Measurements from ENCODE around the gene AUTS2. TPM values are rescaled to one million over a fixed set of nuclear protein-coding genes. Genes with fewer than 3 reads are reported as not detected.

The AUTS2 gene
- total and polyA plus RNA-seq, 4 experiments from 2014 or later: 3.4 to 35.2 (median 25.5) TPM

DNA sequence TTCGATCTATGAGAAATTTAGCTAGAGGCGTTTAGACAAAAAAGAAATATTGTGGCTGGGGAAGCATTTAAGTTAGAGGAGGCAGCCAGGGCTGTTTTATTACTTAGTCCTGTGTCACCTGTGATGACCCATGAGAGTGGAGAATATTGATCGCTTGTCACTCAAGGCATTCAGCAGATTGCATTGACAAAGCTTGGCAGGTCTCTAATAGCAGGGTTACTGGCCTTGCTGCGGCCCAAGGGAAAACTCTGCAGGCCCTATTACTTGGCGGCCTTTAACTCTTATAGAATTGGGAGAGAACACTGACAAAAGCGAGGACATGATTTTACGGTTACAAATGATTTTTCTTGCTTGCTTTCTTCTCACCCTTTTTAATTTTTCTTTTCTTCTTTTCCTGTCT lies 473.5 kb downstream of the AUTS2 start:
- H3K4me1 ChIP-seq (ENCODE audit: insufficient read depth, low read length): no peaks in the 10 kb centered on the region
- H3K9me3 Mint-ChIP-seq: peaks cover 0 to 2% (median 0%) of the 10 kb centered on the region in 8 donors
- H3K36me3 ChIP-seq (ENCODE audit: insufficient read depth, low read length): no peaks in the 10 kb centered on the region
- no peaks in the 10 kb centered on the region for H3K4me1 Mint-ChIP-seq
- ChIA-PET POLR2A (ENCODE audit: partially characterized antibody) (no interaction called here), CTCF (ENCODE audit: partially characterized antibody) (no interaction called here)
- H3K4me3 Mint-ChIP-seq: no peak overlapping the region
- H3K27ac Mint-ChIP-seq: no peak overlapping the region
- H3K4me3 ChIP-seq (ENCODE audit: low read length in 2 of 2): no peak overlapping the region
- no peak overlapping the region for H3K27ac ChIP-seq (ENCODE audit: low read depth, low read length)
- H3K9me3 ChIP-seq (ENCODE audit: control insufficient read depth in 1 of 2, low read length in 2 of 2): no peaks in the 10 kb centered on the region
- no peaks in the 10 kb centered on the region for H3K27me3 ChIP-seq (ENCODE audit: insufficient read depth, low read length)
- H3K36me3 Mint-ChIP-seq: no peaks in the 10 kb centered on the region
- DNase-seq: no peak
- no peaks in the 10 kb centered on the region for H3K27me3 Mint-ChIP-seq
- intact Hi-C loops (cut with micrococcal nuclease): no loop called here

DNA sequence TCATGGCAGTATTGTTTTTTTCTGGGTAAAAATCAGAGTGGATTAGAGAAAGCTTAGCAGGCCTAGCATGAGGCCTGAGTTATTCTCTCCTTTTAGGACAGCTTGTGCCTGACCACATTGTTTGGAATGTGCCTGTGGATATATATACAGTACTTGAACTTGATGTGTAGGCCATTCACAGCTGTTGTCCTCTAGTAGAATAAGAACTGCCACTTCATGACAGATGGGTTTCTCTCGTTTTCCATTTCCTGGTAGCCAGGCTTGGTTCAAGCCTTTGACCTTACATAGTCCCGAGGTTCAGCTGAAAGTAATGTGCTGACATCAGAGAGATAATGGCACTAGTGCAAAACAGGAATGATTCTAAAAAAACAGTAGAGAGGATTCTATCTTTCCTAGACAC lies 473.9 kb downstream of the AUTS2 start:
- intact Hi-C loops (cut with micrococcal nuclease): no loop called here
- H3K27ac ChIP-seq (ENCODE audit: low read depth, low read length): no peak overlapping the region
- no peaks in the 10 kb centered on the region for H3K4me1 Mint-ChIP-seq
- H3K36me3 Mint-ChIP-seq: no peaks in the 10 kb centered on the region
- no peak for DNase-seq
- ChIA-PET CTCF (ENCODE audit: partially characterized antibody) (no interaction called here), POLR2A (ENCODE audit: partially characterized antibody) (no interaction called here)
- no peaks in the 10 kb centered on the region for H3K4me1 ChIP-seq (ENCODE audit: insufficient read depth, low read length)
- no peak overlapping the region for H3K27ac Mint-ChIP-seq
- H3K4me3 ChIP-seq (ENCODE audit: low read length in 2 of 2): no peak overlapping the region
- no peaks in the 10 kb centered on the region for H3K36me3 ChIP-seq (ENCODE audit: insufficient read depth, low read length)
- no peak overlapping the region for H3K4me3 Mint-ChIP-seq
- H3K9me3 ChIP-seq (ENCODE audit: control insufficient read depth in 1 of 2, low read length in 2 of 2): no peaks in the 10 kb centered on the region
- no peaks in the 10 kb centered on the region for H3K27me3 Mint-ChIP-seq
- H3K27me3 ChIP-seq (ENCODE audit: insufficient read depth, low read length): no peaks in the 10 kb centered on the region
- peaks cover 0 to 2% (median 0%) of the 10 kb centered on the region in 8 donors for H3K9me3 Mint-ChIP-seq

DNA sequence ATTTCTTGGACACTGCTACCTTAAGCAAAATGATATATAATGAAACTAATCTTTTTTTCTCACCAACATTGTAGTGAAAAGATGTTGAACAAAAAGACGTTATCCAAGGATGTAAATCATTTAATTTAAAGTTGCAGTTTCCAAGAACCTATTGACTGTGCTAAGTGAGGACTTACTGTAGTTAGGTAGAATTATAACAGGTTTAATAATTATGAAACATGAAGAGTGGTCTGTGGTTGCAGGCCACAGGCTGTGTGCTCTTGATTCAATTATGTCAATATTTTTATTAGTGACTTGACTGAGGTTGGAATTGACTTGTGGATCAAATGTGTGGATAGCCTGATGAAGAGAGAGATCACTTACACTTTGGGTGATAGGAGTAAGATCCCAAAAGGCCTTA lies 478.1 kb downstream of the AUTS2 start:
- Mint-ChIP-seq H3K4me3 (no peak overlapping the region), H3K9me3 (peaks cover 0 to 4% (median 0%) of the 10 kb centered on the region in 8 donors), H3K4me1 (no peaks in the 10 kb centered on the region), H3K27me3 (no peaks in the 10 kb centered on the region), H3K36me3 (no peaks in the 10 kb centered on the region), H3K27ac (no peak overlapping the region)
- H3K27ac ChIP-seq (ENCODE audit: low read depth, low read length): no peak overlapping the region
- ChIA-PET POLR2A (ENCODE audit: partially characterized antibody) (no interaction called here), CTCF (ENCODE audit: partially characterized antibody) (no interaction called here)
- no peak for DNase-seq
- no peak overlapping the region for H3K4me3 ChIP-seq (ENCODE audit: low read length in 2 of 2)
- H3K36me3 ChIP-seq (ENCODE audit: insufficient read depth, low read length): no peaks in the 10 kb centered on the region
- intact Hi-C loops (cut with micrococcal nuclease): no loop called here
- H3K27me3 ChIP-seq (ENCODE audit: insufficient read depth, low read length): no peaks in the 10 kb centered on the region
- H3K9me3 ChIP-seq (ENCODE audit: control insufficient read depth in 1 of 2, low read length in 2 of 2): no peaks in the 10 kb centered on the region
- H3K4me1 ChIP-seq (ENCODE audit: insufficient read depth, low read length): no peaks in the 10 kb centered on the region

DNA sequence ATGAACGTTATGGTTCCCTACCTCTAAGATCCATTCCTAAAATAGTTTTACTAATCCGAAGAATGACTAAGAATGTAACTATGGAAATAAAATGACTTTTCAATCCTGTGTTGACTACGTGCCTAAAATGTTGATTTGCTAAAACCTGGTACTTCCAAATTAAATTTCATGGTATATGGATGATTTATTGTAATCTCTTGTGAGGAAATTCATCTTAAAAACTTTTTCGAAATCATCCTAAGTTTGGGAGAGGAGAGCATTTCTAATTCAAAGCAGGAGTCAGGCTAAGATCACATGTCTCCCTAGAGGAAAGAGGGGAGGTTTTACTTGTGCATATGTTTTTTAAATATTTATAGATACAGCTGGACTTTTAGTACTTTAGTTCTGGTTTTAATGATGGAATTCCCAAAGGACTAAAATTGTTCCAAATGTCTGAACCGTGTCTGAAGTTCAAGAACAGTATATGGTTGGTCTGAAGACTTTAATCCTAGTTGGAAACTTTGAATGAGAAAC lies 483.9 kb downstream of the AUTS2 start:
- Histone ChIP-seq H3K4me1 (ENCODE audit: insufficient read depth, low read length) (no peaks in the 10 kb centered on the region), H3K27me3 (ENCODE audit: insufficient read depth, low read length) (no peaks in the 10 kb centered on the region), H3K36me3 (ENCODE audit: insufficient read depth, low read length) (no peaks in the 10 kb centered on the region), H3K27ac (ENCODE audit: low read depth, low read length) (no peak overlapping the region), H3K4me3 (ENCODE audit: low read length in 2 of 2) (no peak overlapping the region), H3K9me3 (ENCODE audit: control insufficient read depth in 1 of 2, low read length in 2 of 2) (no peaks in the 10 kb centered on the region)
- H3K9me3 Mint-ChIP-seq: peaks cover 0 to 13% (median 9%) of the 10 kb centered on the region in 8 donors
- intact Hi-C loops (cut with micrococcal nuclease): no loop called here
- no peak overlapping the region for H3K4me3 Mint-ChIP-seq
- no peak overlapping the region for H3K27ac Mint-ChIP-seq
- no peak for DNase-seq
- CTCF ChIA-PET (ENCODE audit: partially characterized antibody): no interaction called here
- H3K36me3 Mint-ChIP-seq: no peaks in the 10 kb centered on the region
- peaks cover 0 to 1% (median 0%) of the 10 kb centered on the region in 4 donors for H3K4me1 Mint-ChIP-seq
- no peaks in the 10 kb centered on the region for H3K27me3 Mint-ChIP-seq
- POLR2A ChIA-PET (ENCODE audit: partially characterized antibody): no interaction called here

DNA sequence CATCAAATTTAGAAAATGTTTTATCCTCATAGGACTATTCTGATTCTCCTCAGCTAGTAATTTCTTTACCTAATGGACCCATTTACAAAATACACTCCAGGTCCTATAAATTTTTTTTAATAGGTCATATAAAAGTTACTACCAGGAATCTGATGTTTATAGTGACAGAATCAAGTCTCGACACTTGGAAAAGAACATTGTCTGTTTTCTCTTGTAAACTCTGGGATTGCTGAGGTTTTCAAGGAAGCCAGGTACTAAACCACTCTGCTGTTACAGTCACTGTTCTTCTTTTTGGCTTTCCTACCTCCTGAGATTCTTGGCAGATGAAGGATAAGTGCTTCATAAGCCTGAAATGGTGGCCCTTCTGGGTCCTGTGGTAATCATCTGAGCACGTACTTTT lies 493.1 kb downstream of the AUTS2 start:
- no peaks in the 10 kb centered on the region for H3K36me3 ChIP-seq (ENCODE audit: insufficient read depth, low read length)
- Mint-ChIP-seq H3K4me1 (no peaks in the 10 kb centered on the region), H3K4me3 (no peak overlapping the region), H3K9me3 (peaks cover 0 to 20% (median 8%) of the 10 kb centered on the region in 8 donors), H3K27ac (no peak overlapping the region), H3K36me3 (no peaks in the 10 kb centered on the region), H3K27me3 (peaks cover 0 to 1% of the 10 kb centered on the region in 2 donors)
- POLR2A ChIA-PET (ENCODE audit: partially characterized antibody): no interaction called here
- H3K27me3 ChIP-seq (ENCODE audit: insufficient read depth, low read length): no peaks in the 10 kb centered on the region
- H3K4me1 ChIP-seq (ENCODE audit: insufficient read depth, low read length): no peaks in the 10 kb centered on the region
- H3K9me3 ChIP-seq (ENCODE audit: control insufficient read depth in 1 of 2, low read length in 2 of 2): no peaks in the 10 kb centered on the region
- intact Hi-C loops (cut with micrococcal nuclease): no loop called here
- H3K4me3 ChIP-seq (ENCODE audit: low read length in 2 of 2): no peak overlapping the region
- no peak for DNase-seq
- CTCF ChIA-PET (ENCODE audit: partially characterized antibody): no interaction called here
- H3K27ac ChIP-seq (ENCODE audit: low read depth, low read length): no peak overlapping the region

DNA sequence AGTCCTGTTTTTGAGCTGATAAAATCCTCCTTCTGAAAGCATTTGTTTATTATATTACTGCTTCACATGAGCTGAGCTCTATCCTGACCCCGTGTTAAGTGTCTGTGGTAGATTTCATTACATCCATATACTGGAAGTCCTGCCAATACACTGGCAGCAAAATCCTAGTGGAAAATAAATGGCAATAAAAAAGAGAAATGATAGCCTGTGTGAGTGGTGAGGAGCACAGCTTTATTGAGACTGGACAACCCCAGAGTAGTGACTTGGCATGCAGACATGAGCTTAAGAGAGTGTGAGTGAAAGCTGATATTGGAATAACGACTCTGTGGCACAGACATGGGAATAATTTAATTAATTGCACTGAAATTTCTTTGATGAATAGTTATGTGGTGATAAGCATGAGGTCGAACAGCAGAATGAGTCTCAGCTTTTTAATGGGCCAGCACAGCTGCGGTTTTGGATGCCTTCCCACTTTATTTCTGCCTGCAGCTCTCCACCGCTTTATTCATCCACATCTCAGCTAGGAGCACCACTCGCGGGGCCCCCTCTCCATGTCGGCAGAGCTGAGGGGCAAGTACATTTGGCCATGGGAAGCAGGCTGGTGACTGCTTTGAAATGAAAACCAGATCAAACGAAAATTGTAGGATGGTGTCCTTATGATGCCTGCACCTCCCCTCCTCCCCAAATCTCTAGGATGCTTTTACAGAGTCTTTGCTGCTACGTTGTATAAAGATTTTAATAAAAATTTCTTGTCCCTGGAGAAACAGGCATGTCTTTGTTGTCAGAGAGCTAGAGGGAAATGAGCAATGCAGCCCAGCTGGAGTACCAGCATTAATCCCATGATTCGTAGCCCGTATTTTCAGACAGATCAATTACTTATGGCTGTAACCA lies 494.3 kb downstream of the AUTS2 start:
- Mint-ChIP-seq H3K4me3 (no peak overlapping the region), H3K4me1 (no peaks in the 10 kb centered on the region), H3K36me3 (no peaks in the 10 kb centered on the region), H3K27me3 (peaks cover 0 to 1% of the 10 kb centered on the region in 2 donors), H3K9me3 (peaks cover 0 to 12% (median 4%) of the 10 kb centered on the region in 8 donors), H3K27ac (no peak overlapping the region)
- Histone ChIP-seq H3K27ac (ENCODE audit: low read depth, low read length) (no peak overlapping the region), H3K36me3 (ENCODE audit: insufficient read depth, low read length) (no peaks in the 10 kb centered on the region), H3K4me1 (ENCODE audit: insufficient read depth, low read length) (no peaks in the 10 kb centered on the region), H3K9me3 (ENCODE audit: control insufficient read depth in 1 of 2, low read length in 2 of 2) (no peaks in the 10 kb centered on the region), H3K4me3 (ENCODE audit: low read length in 2 of 2) (no peak overlapping the region), H3K27me3 (ENCODE audit: insufficient read depth, low read length) (no peaks in the 10 kb centered on the region)
- CTCF ChIA-PET (ENCODE audit: partially characterized antibody): interaction anchor here (0.8 kb wide), 1 partner anchor 22 kb away, joined by 3 read pairs; no protein-coding TSS in a partner anchor
- POLR2A ChIA-PET (ENCODE audit: partially characterized antibody): no interaction called here
- intact Hi-C loops (cut with micrococcal nuclease): no loop called here
- DNase-seq: no peak

- H3K27me3 Mint-ChIP-seq: peaks cover 0 to 1% of the 10 kb centered on the region in 2 donors
- Histone ChIP-seq H3K27me3 (ENCODE audit: insufficient read depth, low read length) (no peaks in the 10 kb centered on the region), H3K4me1 (ENCODE audit: insufficient read depth, low read length) (no peaks in the 10 kb centered on the region), H3K4me3 (ENCODE audit: low read length in 2 of 2) (no peak overlapping the region), H3K36me3 (ENCODE audit: insufficient read depth, low read length) (no peaks in the 10 kb centered on the region), H3K27ac (ENCODE audit: low read depth, low read length) (no peak overlapping the region), H3K9me3 (ENCODE audit: control insufficient read depth in 1 of 2, low read length in 2 of 2) (no peaks in the 10 kb centered on the region)
- intact Hi-C loops (cut with micrococcal nuclease): no loop called here
- peaks cover 0 to 6% (median 2%) of the 10 kb centered on the region in 8 donors for H3K9me3 Mint-ChIP-seq
- no peaks in the 10 kb centered on the region for H3K4me1 Mint-ChIP-seq
- H3K4me3 Mint-ChIP-seq: no peak overlapping the region
- H3K27ac Mint-ChIP-seq: no peak overlapping the region
- H3K36me3 Mint-ChIP-seq: no peaks in the 10 kb centered on the region
- no peak for DNase-seq
- POLR2A ChIA-PET (ENCODE audit: partially characterized antibody): no interaction called here
- CTCF ChIA-PET (ENCODE audit: partially characterized antibody): no interaction called here
These were observed 495.1 kb downstream of the AUTS2 start for GRCh38 chr7:70093205-70093904.

Data from CD4-positive, alpha-beta memory T cell (primary cell).